ENCODE data around the gene ASCC3.

Gene ASCC3

GRCh38 chr6:100630536-100630935, 250.6 kb downstream of the ASCC3 start:
- no peak for TF ChIP-seq CTCF (IDR thresholded peaks at IDR 0.05; ENCODE audit: low read depth, low read length)
- DNase-seq (ENCODE audit: extremely low read depth, low read depth): no peak

GRCh38 chr6:100627911-100628758, 253.0 kb downstream of the ASCC3 start:
- TF ChIP-seq CTCF (IDR thresholded peaks at IDR 0.05; ENCODE audit: low read depth, low read length): no peak

GRCh38 chr6:100626721-100627120, 254.4 kb downstream of the ASCC3 start:
- DNase-seq (ENCODE audit: extremely low read depth, low read depth): no peak
- no peak for TF ChIP-seq CTCF (IDR thresholded peaks at IDR 0.05; ENCODE audit: low read depth, low read length)

More at GRCh38 chr6:100627911-100628758, 253.0 kb downstream of the ASCC3 start:
- DNase-seq (ENCODE audit: extremely low read depth, low read depth): no peak

- DNase-seq (ENCODE audit: extremely low read depth, low read depth): no peak
- no peak for TF ChIP-seq CTCF (IDR thresholded peaks at IDR 0.05; ENCODE audit: low read depth, low read length)
These were observed 258.0 kb downstream of the ASCC3 start for GRCh38 chr6:100622907-100623692.

GRCh38 chr6:100620085-100620840, 260.9 kb downstream of the ASCC3 start:
- TF ChIP-seq CTCF (IDR thresholded peaks at IDR 0.05; ENCODE audit: low read depth, low read length): no peak
- no peak for DNase-seq (ENCODE audit: extremely low read depth, low read depth)

- TF ChIP-seq CTCF (IDR thresholded peaks at IDR 0.05; ENCODE audit: low read depth, low read length): no peak
- DNase-seq (ENCODE audit: extremely low read depth, low read depth): no peak
These were observed 262.8 kb downstream of the ASCC3 start for GRCh38 chr6:100618351-100618671.

Data from AG09319 (cell line).